GM12878 (cell line): Measurements from ENCODE around the gene SHROOM4. TPM values are rescaled to one million over a fixed set of nuclear protein-coding genes. Genes with fewer than 3 reads are reported as not detected.

Experiments
- ATAC-seq: fragments of 200-7000 bp; cut with Tn5 transposase; 3 replicates; pipeline ENCODE4 v1.9.1; 2020; ENCODE audit warnings: mild to moderate bottlenecking, moderate library complexity
- BruUV-seq: library from RNA; stranded (reverse); fragments of 400-500 nt; replicated peaks from 2 replicates; lab custom pipeline; 2021; lab: Mats Ljungman, UMichigan
- CTCF ChIA-PET: fragments of 300-600 bp; sonication (Branson Sonifier 250); formaldehyde crosslinking; extraction: SDS; loops from one replicate; lab custom pipeline; 2021; ENCODE audit warnings: inconsistent platforms; lab: Yijun Ruan, JAX
- POLR2A ChIA-PET: fragments of 350-600 bp; formaldehyde crosslinking; extraction: SDS; loops from one replicate; lab custom pipeline; 2021; ENCODE audit warnings: inconsistent platforms; lab: Charles Lee
- RAD21 ChIA-PET: fragments of 300-600 bp; sonication (Branson Sonifier 250); formaldehyde crosslinking; loops from one replicate; lab custom pipeline; 2023; ENCODE audit warnings: antibody characterized with exemption; ENCODE audit not compliant: unreplicated experiment; lab: Charles Lee
- SMC1A ChIA-PET: fragments of 300-600 bp; sonication (Branson Sonifier 250); formaldehyde crosslinking; loops from one replicate; lab custom pipeline; 2023; ENCODE audit not compliant: unreplicated experiment, uncharacterized antibody; lab: Charles Lee
- DNase-seq: peaks from one replicate; pipeline ENCODE4 v3.0.0-alpha.2; 2011; ENCODE audit warnings: low read depth, low spot score
- FAIRE-seq: peaks from 3 replicates; lab custom pipeline; 2011; peaks lifted over from hg19 to GRCh38; lab: Jason Lieb, UNC
- H2AFZ ChIP-seq: 2 replicates; pipeline ENCODE4 v1.6.0; 2011; ENCODE audit warnings: low read depth, low read length, control low read depth; ENCODE audit not compliant: control insufficient read depth
- H3K27ac ChIP-seq: 2 replicates; pipeline ENCODE4 v1.5.1; 2011; ENCODE audit warnings: control low read depth; ENCODE audit not compliant: control insufficient read depth, insufficient read depth
- H3K27me3 ChIP-seq, 2 experiments: replicated peaks in 1 of 2; 2 replicates each; pipeline versions ENCODE4 v1.6.0 to v1.6.1; 2011; ENCODE audit warnings: low read length in 1 of 2; ENCODE audit not compliant: control insufficient read depth in 2 of 2, insufficient read depth in 2 of 2
- H3K36me3 ChIP-seq, 2 experiments: 2 replicates each; pipeline ENCODE4 v1.5.1; 2011; ENCODE audit warnings: low read length in 1 of 2; ENCODE audit not compliant: control insufficient read depth in 2 of 2, insufficient read depth in 2 of 2
- H3K4me1 ChIP-seq: 2 replicates; pipeline ENCODE4 v1.6.1; 2011; ENCODE audit warnings: mild to moderate bottlenecking, low read length, moderate library complexity, mixed read lengths; ENCODE audit not compliant: control insufficient read depth, insufficient read depth
- H3K4me2 ChIP-seq: 2 replicates; pipeline ENCODE4 v1.6.0; 2011; ENCODE audit warnings: control low read depth; ENCODE audit not compliant: control insufficient read depth, insufficient read depth
- H3K4me3 ChIP-seq: fragments of 200-600 bp; sonication (generic); 2 replicates; pipeline ENCODE4 v1.5.1; 2016
- H3K79me2 ChIP-seq: 2 replicates; pipeline ENCODE4 v1.6.0; 2011; ENCODE audit warnings: low read length; ENCODE audit not compliant: control insufficient read depth, insufficient read depth
- H3K9ac ChIP-seq: 2 replicates; pipeline ENCODE4 v1.8.0; 2011; ENCODE audit warnings: low read length, control low read depth, mixed read lengths; ENCODE audit not compliant: control insufficient read depth, insufficient read depth
- H3K9me3 ChIP-seq: replicated peaks from 3 replicates; pipeline ENCODE4 v1.5.1; 2011; ENCODE audit warnings: mild to moderate bottlenecking, low read length; ENCODE audit not compliant: control insufficient read depth, insufficient read depth
- H4K20me1 ChIP-seq: 2 replicates; pipeline ENCODE4 v1.6.0; 2011; ENCODE audit not compliant: control insufficient read depth, insufficient read depth
- ASH2L ChIP-seq: fragments of 300-600, 200-600 bp; sonication (generic); IDR thresholded peaks from 2 replicates; pipeline ENCODE4 v1.6.1; 2017; ENCODE audit warnings: low read depth, mild to moderate bottlenecking, borderline replicate concordance
- CBX3 ChIP-seq: fragments of 200-600 bp; sonication (generic); IDR thresholded peaks from 2 replicates; pipeline ENCODE4 v1.6.1; 2016; ENCODE audit warnings: low read depth, borderline replicate concordance
- CREM ChIP-seq: IDR thresholded peaks from 2 replicates; pipeline ENCODE4 v1.6.1; 2014; ENCODE audit warnings: antibody characterized with exemption, low read depth
- CUX1 ChIP-seq: IDR thresholded peaks from 2 replicates; pipeline ENCODE4 v1.6.1; 2012; ENCODE audit warnings: improper control_type of control experiment, low read depth, low read length; ENCODE audit not compliant: insufficient replicate concordance
- IRF3 ChIP-seq: fragments of 450-650 bp; IDR thresholded peaks from 2 replicates; pipeline ENCODE4 v1.6.1; 2014; ENCODE audit warnings: mild to moderate bottlenecking
- NBN ChIP-seq: fragments of 450-650 bp; IDR thresholded peaks from 2 replicates; pipeline ENCODE4 v1.6.1; 2016
- POLR2A ChIP-seq: IDR thresholded peaks from 2 replicates; pipeline ENCODE4 v1.6.1; 2011; ENCODE audit warnings: low read depth, mild to moderate bottlenecking, low read length
- RAD21 ChIP-seq: IDR thresholded peaks from 2 replicates; pipeline ENCODE4 v1.6.1; 2011; ENCODE audit warnings: mild to moderate bottlenecking, low read depth, low read length, moderate library complexity; ENCODE audit not compliant: insufficient read depth
- RAD51 ChIP-seq: fragments of 450-650 bp; IDR thresholded peaks from 2 replicates; pipeline ENCODE4 v1.6.1; 2016; ENCODE audit warnings: moderate library complexity, mild to moderate bottlenecking, inconsistent platforms
- RB1 ChIP-seq: fragments of 450-650 bp; formaldehyde crosslinking; IDR thresholded peaks from 2 replicates; pipeline ENCODE4 v1.6.1; 2017; ENCODE audit warnings: mild to moderate bottlenecking, borderline replicate concordance
- RUNX3 ChIP-seq: IDR thresholded peaks from 2 replicates; pipeline ENCODE4 v1.6.1; 2012; ENCODE audit warnings: low read length, inconsistent platforms
- SUPT20H ChIP-seq: IDR thresholded peaks from 2 replicates; pipeline ENCODE4 v1.6.1; 2011; ENCODE audit warnings: low read depth, mild to moderate bottlenecking, low read length, moderate library complexity, borderline replicate concordance; ENCODE audit not compliant: control insufficient read depth
- WGBS: methylation state at CpG from one replicate; pipeline ENCODE4 v1.1.6; 2016; ENCODE audit warnings: low lambda C conversion rate; ENCODE audit not compliant: insufficient replicate concordance, insufficient coverage; ENCODE audit errors: missing lambda C conversion rate; 5-methylcytosine and 5-hydroxymethylcytosine counted together
- in situ Hi-C: fragments of 300-500 bp; cut with MboI; formaldehyde crosslinking; loops from 9 replicates; pipeline ENCODE4 v1.14.3; 2018; ENCODE audit warnings: mixed read lengths
- intact Hi-C: fragments of 100-400 bp; cut with micrococcal nuclease; formaldehyde crosslinking; loops from one replicate; pipeline ENCODE4 v1.14.2; 2022; ENCODE audit not compliant: unreplicated experiment
- polyA plus RNA-seq, 11 experiments: library from polyadenylated mRNA; depleted of rRNA in 4 of 11; unstranded in 6 of 11; stranded (reverse) in 5 of 11; fragments of >200 nt; fragmentation: Nextera tagmentation in 4 of 11; fragmentation: Illumina TruSeq in 1 of 11; extraction: Ambion mirVana in 4 of 11; extraction: Trizol in 1 of 11; gene quantifications; 1 replicate in 1 of 11; 2 replicates in 10 of 11; pipeline versions ENCODE4 v1.2.1 to v1.2.3, GENCODE V29; 2011 to 2016; ENCODE audit warnings: inconsistent platforms in 2 of 11, missing spikeins in 2 of 11, low read depth in 1 of 11
- total RNA-seq, 4 experiments: library from RNA; depleted of rRNA in 3 of 4; stranded (reverse); fragments of >200 nt in 3 of 4; fragmentation: Illumina TruSeq in 1 of 4; extraction: Trizol in 1 of 4; gene quantifications; 2 replicates each; pipeline versions ENCODE4 v1.2.1 to v1.2.3, GENCODE V29; 2013 to 2021

Gene SHROOM4
- total and polyA plus RNA-seq, 10 of the 15 experiments (the other 5 are each of a cell fraction or from before 2014, with no cell fraction given), result 0.01 to 0.03 TPM; not detected in 8

- CTCF ChIA-PET, result interaction anchor here (0.6 kb wide), 1 partner anchor 76 kb away, joined by 3 read pairs; no protein-coding TSS in a partner anchor
- H3K4me2 ChIP-seq, result no peak overlapping the region
Observed at GRCh38 chrX:50798783-50799182, 15.2 kb downstream of the SHROOM4 start.

GRCh38 chrX:50787099-50787498 is 26.9 kb downstream of the SHROOM4 start:
- Histone ChIP-seq H3K27ac (no peak overlapping the region), H3K36me3 (no peaks in the 10 kb centered on the region), H3K9ac (no peak overlapping the region), H3K4me2 (no peak overlapping the region), H3K4me3 (no peak overlapping the region), H3K79me2 (no peaks in the 10 kb centered on the region), H2AFZ (no peak overlapping the region), H3K27me3 (no peaks in the 10 kb centered on the region), H3K4me1 (no peaks in the 10 kb centered on the region), H4K20me1 (no peaks in the 10 kb centered on the region), H3K9me3 (no peaks in the 10 kb centered on the region)
- SMC1A ChIA-PET, result interaction anchor here (0.8 kb wide), 1 partner anchor 55 kb away, joined by 3 read pairs; no protein-coding TSS in a partner anchor
- no peak for DNase-seq
- POLR2A ChIA-PET, result no interaction called here
- no TSS peak for BruUV-seq
- 3% methylated on average over 2 of the region's 2 CpGs for WGBS
- FAIRE-seq, result no peak
- intact Hi-C loops, result no loop called here
- CTCF ChIA-PET, result interaction anchor here (0.6 kb wide), 1 partner anchor 143 kb away, joined by 3 read pairs; no protein-coding TSS in a partner anchor
- no peak for ATAC-seq
- in situ Hi-C loops, result no loop called here
- RAD21 ChIA-PET, result no interaction called here
- TF ChIP-seq IRF3 (no peak), CBX3 (no peak), ASH2L (no peak), RAD51 (no peak), CREM (no peak), RUNX3 (no peak), RB1 (no peak), SUPT20H (no peak), CUX1 (no peak)

More at GRCh38 chrX:50798783-50799182, 15.2 kb downstream of the SHROOM4 start:
- TF ChIP-seq NBN (no peak), RAD21 (no peak), POLR2A (no peak)
- no peak overlapping the region for H3K9ac ChIP-seq
- no peaks in the 10 kb centered on the region for H3K36me3 ChIP-seq
- no peak for DNase-seq
- H3K27ac ChIP-seq, result no peak overlapping the region
- SMC1A ChIA-PET, result no interaction called here
- 1% methylated on average over 4 of the region's 4 CpGs for WGBS
- H3K9me3 ChIP-seq, result no peaks in the 10 kb centered on the region
- no peaks in the 10 kb centered on the region; a peak in 1 of 4 replicates for H3K27me3 ChIP-seq
- RAD21 ChIA-PET, result no interaction called here
- no peaks in the 10 kb centered on the region for H3K79me2 ChIP-seq
- H2AFZ ChIP-seq, result no peak overlapping the region
- H3K4me1 ChIP-seq, result no peaks in the 10 kb centered on the region
- POLR2A ChIA-PET, result no interaction called here
- BruUV-seq, result no TSS peak
- no peaks in the 10 kb centered on the region for H4K20me1 ChIP-seq
- in situ Hi-C loops, result no loop called here
- no peak for FAIRE-seq
- intact Hi-C loops, result no loop called here
- H3K4me3 ChIP-seq, result no peak overlapping the region
- ATAC-seq, result no peak
